CD1c-positive myeloid dendritic cell (primary cell): Measurements from ENCODE around the gene SEPTIN10.

Experiments used
- DNase-seq: peaks from one replicate; pipeline ENCODE4 v3.0.0-alpha.2; 2016; ENCODE audit errors: extremely low spot score

SEPTIN10 gene

DNA sequence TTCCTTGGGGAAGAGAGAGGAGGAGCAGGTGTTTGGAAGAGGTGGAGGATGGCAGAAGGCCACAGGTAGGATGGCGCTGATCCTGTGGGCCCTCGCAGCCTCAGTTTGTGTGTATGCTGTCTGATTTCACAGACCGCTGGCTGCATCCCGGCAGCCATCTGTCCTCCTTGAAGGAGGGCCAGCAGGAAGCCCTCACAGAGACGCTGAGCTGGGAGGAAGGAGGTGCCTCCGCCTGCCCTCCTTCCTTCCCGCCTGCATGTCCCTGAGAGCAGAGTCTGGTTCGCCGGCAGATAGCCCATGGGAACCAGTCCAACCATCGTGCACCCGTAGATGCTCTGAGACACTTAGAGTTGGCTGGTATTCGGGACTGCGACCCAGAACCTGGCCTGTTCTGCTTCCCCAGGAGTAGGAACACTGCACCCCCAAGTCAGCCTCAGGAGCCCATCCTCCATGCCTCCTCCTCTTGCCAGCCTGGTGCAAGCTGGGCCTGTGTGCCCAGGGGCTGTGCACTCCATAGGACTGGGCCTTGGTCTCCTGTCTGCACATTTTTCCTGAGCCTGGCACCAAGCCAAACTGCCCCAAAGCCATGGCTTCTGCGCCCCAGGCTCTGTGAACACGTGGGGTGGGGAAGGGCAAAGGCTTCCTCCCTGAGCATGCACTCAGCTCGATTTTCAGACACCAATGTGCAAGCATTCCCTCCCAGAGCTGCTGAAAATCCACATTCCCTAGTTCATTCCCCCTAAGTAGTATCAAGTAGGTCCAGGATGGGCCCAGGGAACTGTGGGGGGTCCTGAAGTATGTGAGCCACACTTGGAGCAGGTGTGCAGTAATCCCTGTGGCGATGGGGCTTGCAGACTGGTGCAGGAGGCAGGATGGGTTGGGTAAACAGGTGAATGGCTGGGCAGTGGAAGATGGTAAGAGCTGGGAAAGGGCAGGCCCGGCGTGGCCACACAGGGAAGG, 115.6 kb downstream of the SEPTIN10 start:
- DNase-seq, result no peak

DNA sequence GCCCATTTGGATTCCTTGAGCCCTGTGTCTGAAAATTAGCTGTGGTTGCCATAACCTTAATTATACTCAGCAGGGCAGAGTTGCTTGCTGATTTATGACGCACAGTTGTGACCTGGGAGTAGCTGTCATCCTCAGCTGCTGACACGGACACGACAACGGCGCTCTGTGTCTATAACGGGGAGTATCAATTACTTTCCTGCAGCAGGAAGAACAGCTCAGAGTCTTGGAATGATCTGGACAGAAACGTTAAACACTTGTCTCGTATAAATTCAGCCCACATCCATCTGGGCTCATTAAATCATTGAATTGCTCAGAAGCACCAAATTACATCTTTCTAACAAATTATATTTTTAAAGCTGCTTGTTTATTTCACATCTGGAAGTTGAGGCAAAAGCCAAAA, 116.3 kb downstream of the SEPTIN10 start:
- no peak for DNase-seq

DNA sequence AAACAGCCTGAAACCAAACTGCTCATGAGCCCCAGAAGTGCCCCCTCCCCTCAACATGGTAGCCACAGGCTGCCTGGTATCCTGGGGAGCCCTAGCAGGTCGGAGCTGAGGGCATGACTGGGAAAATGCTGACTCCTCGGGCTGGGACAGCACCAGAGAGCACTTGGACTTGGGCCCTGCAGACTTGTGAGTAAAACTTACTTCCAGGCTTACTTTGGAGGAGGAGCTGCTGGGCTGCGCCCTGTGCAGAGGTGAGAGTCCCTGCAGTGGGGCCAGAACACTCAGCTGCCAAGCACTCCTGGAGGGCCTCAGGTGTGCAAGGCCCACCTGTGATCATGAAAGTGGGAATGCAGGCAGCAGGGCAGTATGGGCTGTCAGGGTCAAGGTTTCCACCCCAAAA, 119.4 kb downstream of the SEPTIN10 start:
- DNase-seq, result no peak

GRCh38 chr2:109493176-109493935, 120.4 kb downstream of the SEPTIN10 start:
- DNase-seq, result no peak
